ENCODE measurements around the gene LETM1.
"Not testable (repeated sequence)": the region's sequence is repeated elsewhere in the genome, so short reads cannot be mapped to it uniquely, and the experiment has no call there.

LETM1 gene

DNA sequence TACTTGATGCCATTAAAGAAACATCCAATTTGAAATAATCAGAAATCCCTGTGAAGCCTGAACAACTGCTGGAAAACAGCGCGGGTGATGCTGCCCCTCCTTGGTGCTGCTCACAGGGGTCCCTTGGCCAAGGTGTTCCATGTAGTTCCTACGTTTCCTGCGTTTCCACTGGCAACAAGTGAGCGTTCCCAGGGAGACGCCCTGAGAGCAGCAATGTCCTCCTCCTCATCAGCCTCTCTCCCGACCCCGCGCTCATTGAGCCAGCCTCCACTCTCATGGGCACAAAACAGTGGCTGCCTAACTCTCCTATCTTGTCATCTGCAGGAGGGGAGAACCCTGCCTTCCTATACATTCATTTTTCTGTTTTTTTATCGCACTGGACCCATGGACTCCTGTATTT is 18.9 kb downstream of the LETM1 start:
- Histone ChIP-seq H3K79me1 (ENCODE audit: low read depth, low read length) (peaks cover 1% of the 10 kb centered on the region), H3K18ac (ENCODE audit: low read length) (no peak overlapping the region), H3K4me3 (ENCODE audit: low read length in 2 of 2) (no peak overlapping the region), H3K14ac (ENCODE audit: low read length) (no peak overlapping the region), H3K36me3 (replicated peaks in 1 of 2; ENCODE audit: control insufficient read depth in 2 of 2, insufficient read depth in 2 of 2, low read length in 2 of 2) (peaks cover 33 to 93% of the 10 kb centered on the region in 2 donors), H2BK12ac (ENCODE audit: low read length) (no peak overlapping the region), H2BK120ac (ENCODE audit: low read depth, low read length) (no peak overlapping the region), H3K9me3 (replicated peaks in 1 of 2; ENCODE audit: control insufficient read depth in 2 of 2, insufficient read depth in 1 of 2, low read depth in 1 of 2, low read length in 2 of 2) (peaks cover 0 to 2% of the 10 kb centered on the region in 2 donors), H4K8ac (ENCODE audit: low read depth, low read length) (no peak overlapping the region), H3K4ac (ENCODE audit: low read length) (no peak overlapping the region), H2AK5ac (ENCODE audit: low read depth, low read length) (no peak overlapping the region), H3K27ac (replicated peaks; ENCODE audit: low read length) (no peak overlapping the region), H2AFZ (ENCODE audit: low read length) (no peak overlapping the region), H2BK5ac (ENCODE audit: low read length) (no peak overlapping the region), H4K91ac (ENCODE audit: low read depth, low read length, poor library complexity) (no peak overlapping the region), H3K4me2 (ENCODE audit: insufficient read depth, low read length, poor library complexity, severe bottlenecking) (no peak overlapping the region), H3K4me1 (ENCODE audit: control insufficient read depth in 2 of 2, insufficient read depth in 1 of 2, low read depth in 1 of 2, low read length in 2 of 2) (no peaks in the 10 kb centered on the region), H3K23ac (ENCODE audit: low read depth, low read length, poor library complexity) (no peak overlapping the region), H3K9ac (ENCODE audit: low read depth, low read length, poor library complexity) (no peak overlapping the region), H3K27me3 (ENCODE audit: control insufficient read depth in 3 of 3, insufficient read depth in 3 of 3, low read depth in 1 of 3, low read length in 3 of 3) (no peaks in the 10 kb centered on the region), H2BK15ac (ENCODE audit: low read length) (no peak overlapping the region)
- DNase-seq (ENCODE audit: low spot score), result no peak
- WGBS, 2 donors (ENCODE audit: extremely low coverage in 2 of 2, insufficient read length in 2 of 2, insufficient replicate concordance in 1 of 2), result no CpG with 5 or more reads among the region's 10 CpGs

DNA sequence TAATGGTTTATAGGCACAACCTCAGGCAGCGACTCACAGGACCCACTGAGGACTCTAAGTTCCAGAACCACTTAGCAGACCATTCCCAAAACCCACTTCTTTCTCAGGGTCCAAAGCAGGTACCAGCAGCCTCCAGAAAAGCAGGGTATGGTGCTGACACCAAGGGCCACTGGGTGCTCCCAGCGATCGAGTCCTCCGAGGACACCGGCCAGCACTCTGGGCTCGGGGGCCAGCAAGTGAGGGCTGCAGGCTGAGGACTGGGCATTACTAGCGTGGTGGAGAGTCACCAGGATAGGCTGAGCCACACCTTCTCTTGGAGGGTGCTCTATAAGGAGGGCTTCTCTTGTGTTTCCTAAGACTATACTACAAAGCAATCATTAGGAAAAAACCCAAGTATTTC is 19.3 kb downstream of the LETM1 start:
- no peak overlapping the region for H2BK5ac ChIP-seq (ENCODE audit: low read length)

DNA sequence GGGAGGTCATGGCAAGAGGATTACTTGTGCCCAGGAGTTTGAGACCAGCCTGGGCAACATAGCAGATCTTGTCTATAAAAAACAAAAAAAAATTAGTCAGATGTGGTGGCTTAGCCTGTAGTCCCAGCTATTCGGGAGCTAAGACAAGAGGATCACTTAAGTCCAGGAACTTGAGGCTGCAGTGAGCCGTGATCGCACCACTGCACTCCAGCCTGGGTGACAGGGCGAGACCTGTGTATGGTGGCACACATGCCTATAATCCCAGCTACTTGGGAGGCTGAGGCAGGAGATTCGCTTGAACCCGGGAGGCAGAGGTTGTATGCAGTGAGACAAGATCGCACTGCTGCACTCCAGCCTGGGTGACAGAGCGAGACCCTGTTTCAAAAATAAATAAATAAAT is 20.1 kb downstream of the LETM1 start:
- not testable (repeated sequence) for H3K9ac ChIP-seq (ENCODE audit: low read depth, low read length, poor library complexity); H2BK120ac ChIP-seq (ENCODE audit: low read depth, low read length); H4K8ac ChIP-seq (ENCODE audit: low read depth, low read length); H3K9me3 ChIP-seq (replicated peaks in 1 of 2; ENCODE audit: control insufficient read depth in 2 of 2, insufficient read depth in 1 of 2, low read depth in 1 of 2, low read length in 2 of 2); H3K27ac ChIP-seq (replicated peaks; ENCODE audit: low read length); H3K79me1 ChIP-seq (ENCODE audit: low read depth, low read length); H3K14ac ChIP-seq (ENCODE audit: low read length); H3K4me1 ChIP-seq (ENCODE audit: control insufficient read depth in 2 of 2, insufficient read depth in 1 of 2, low read depth in 1 of 2, low read length in 2 of 2); DNase-seq (ENCODE audit: low spot score); H2BK5ac ChIP-seq (ENCODE audit: low read length); H3K4me3 ChIP-seq (ENCODE audit: low read length in 2 of 2); H3K27me3 ChIP-seq (ENCODE audit: control insufficient read depth in 3 of 3, insufficient read depth in 3 of 3, low read depth in 1 of 3, low read length in 3 of 3); H3K18ac ChIP-seq (ENCODE audit: low read length); H2AK5ac ChIP-seq (ENCODE audit: low read depth, low read length); H2AFZ ChIP-seq (ENCODE audit: low read length); H4K91ac ChIP-seq (ENCODE audit: low read depth, low read length, poor library complexity); H2BK15ac ChIP-seq (ENCODE audit: low read length); H3K4ac ChIP-seq (ENCODE audit: low read length); H2BK12ac ChIP-seq (ENCODE audit: low read length); H3K4me2 ChIP-seq (ENCODE audit: insufficient read depth, low read length, poor library complexity, severe bottlenecking); H3K23ac ChIP-seq (ENCODE audit: low read depth, low read length, poor library complexity)
- peaks cover 31 to 93% of the 10 kb centered on the region in 2 donors for H3K36me3 ChIP-seq (replicated peaks in 1 of 2; ENCODE audit: control insufficient read depth in 2 of 2, insufficient read depth in 2 of 2, low read length in 2 of 2)
- no CpG with 5 or more reads among the region's 8 CpGs for WGBS, 2 donors (ENCODE audit: extremely low coverage in 2 of 2, insufficient read length in 2 of 2, insufficient replicate concordance in 1 of 2)

More for the DNA sequence above, 19.3 kb downstream of the LETM1 start:
- Histone ChIP-seq H3K9me3 (replicated peaks in 1 of 2; ENCODE audit: control insufficient read depth in 2 of 2, insufficient read depth in 1 of 2, low read depth in 1 of 2, low read length in 2 of 2) (no peaks in the 10 kb centered on the region), H3K27me3 (ENCODE audit: control insufficient read depth in 3 of 3, insufficient read depth in 3 of 3, low read depth in 1 of 3, low read length in 3 of 3) (no peaks in the 10 kb centered on the region), H2AK5ac (ENCODE audit: low read depth, low read length) (no peak overlapping the region), H3K4me1 (ENCODE audit: control insufficient read depth in 2 of 2, insufficient read depth in 1 of 2, low read depth in 1 of 2, low read length in 2 of 2) (no peaks in the 10 kb centered on the region), H2BK12ac (ENCODE audit: low read length) (no peak overlapping the region), H3K23ac (ENCODE audit: low read depth, low read length, poor library complexity) (no peak overlapping the region), H2BK120ac (ENCODE audit: low read depth, low read length) (no peak overlapping the region), H3K4ac (ENCODE audit: low read length) (no peak overlapping the region), H3K27ac (replicated peaks; ENCODE audit: low read length) (no peak overlapping the region), H3K36me3 (replicated peaks in 1 of 2; ENCODE audit: control insufficient read depth in 2 of 2, insufficient read depth in 2 of 2, low read length in 2 of 2) (peaks cover 30 to 93% of the 10 kb centered on the region in 2 donors), H3K79me1 (ENCODE audit: low read depth, low read length) (peaks cover 1% of the 10 kb centered on the region), H3K4me3 (ENCODE audit: low read length in 2 of 2) (no peak overlapping the region), H2AFZ (ENCODE audit: low read length) (no peak overlapping the region), H3K18ac (ENCODE audit: low read length) (no peak overlapping the region), H4K91ac (ENCODE audit: low read depth, low read length, poor library complexity) (no peak overlapping the region), H4K8ac (ENCODE audit: low read depth, low read length) (no peak overlapping the region), H3K9ac (ENCODE audit: low read depth, low read length, poor library complexity) (no peak overlapping the region), H3K4me2 (ENCODE audit: insufficient read depth, low read length, poor library complexity, severe bottlenecking) (no peak overlapping the region), H2BK15ac (ENCODE audit: low read length) (no peak overlapping the region), H3K14ac (ENCODE audit: low read length) (no peak overlapping the region)
- WGBS, 2 donors (ENCODE audit: extremely low coverage in 2 of 2, insufficient read length in 2 of 2, insufficient replicate concordance in 1 of 2), result no CpG with 5 or more reads among the region's 7 CpGs
- DNase-seq (ENCODE audit: low spot score), result no peak

DNA sequence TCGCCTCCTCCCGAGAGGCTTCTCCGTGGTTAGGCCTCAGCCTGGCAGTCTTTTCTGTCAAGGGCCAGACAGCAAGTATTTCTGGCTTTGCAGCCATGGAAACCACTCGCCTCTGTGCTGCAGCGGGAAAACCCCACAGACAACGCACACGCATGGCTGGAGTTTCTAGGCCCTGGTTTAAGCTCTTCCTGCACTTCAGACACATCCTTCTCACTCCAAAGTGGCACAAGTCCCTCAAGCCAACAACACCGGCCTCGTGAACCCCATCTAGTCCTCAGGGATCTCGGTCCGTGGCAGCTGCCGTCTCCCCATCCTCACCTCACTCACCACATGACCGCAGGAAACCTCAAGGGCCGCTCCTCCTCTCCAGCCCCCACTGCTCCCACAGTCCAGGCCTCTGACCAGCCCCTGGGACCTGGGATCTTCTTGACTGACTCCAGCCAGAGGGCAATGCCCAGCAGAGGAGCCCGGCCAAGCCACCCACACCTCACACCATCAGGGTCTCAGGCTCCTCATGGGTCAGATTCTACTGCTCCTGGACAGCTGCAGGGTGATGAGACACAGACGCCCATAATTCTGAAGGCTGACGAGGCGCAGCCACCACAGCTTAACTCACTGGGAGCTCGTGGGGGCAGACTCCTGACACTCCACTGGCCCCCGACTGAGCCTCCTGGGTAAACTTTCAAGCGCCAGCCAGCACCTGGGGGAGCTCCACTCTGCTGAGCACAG is 21.7 kb downstream of the LETM1 start:
- Histone ChIP-seq H2AK5ac (ENCODE audit: low read depth, low read length) (no peak overlapping the region), H3K4me2 (ENCODE audit: insufficient read depth, low read length, poor library complexity, severe bottlenecking) (no peak overlapping the region), H2BK5ac (ENCODE audit: low read length) (no peak overlapping the region), H4K91ac (ENCODE audit: low read depth, low read length, poor library complexity) (peak overlapping the region; percentile 79), H3K79me1 (ENCODE audit: low read depth, low read length) (no peaks in the 10 kb centered on the region), H2BK15ac (ENCODE audit: low read length) (peak overlapping the region; percentile 55), H3K27me3 (ENCODE audit: control insufficient read depth in 3 of 3, insufficient read depth in 3 of 3, low read depth in 1 of 3, low read length in 3 of 3) (no peaks in the 10 kb centered on the region), H2BK12ac (ENCODE audit: low read length) (no peak overlapping the region), H3K9ac (ENCODE audit: low read depth, low read length, poor library complexity) (no peak overlapping the region), H3K4ac (ENCODE audit: low read length) (no peak overlapping the region), H3K14ac (ENCODE audit: low read length) (no peak overlapping the region), H3K4me1 (ENCODE audit: control insufficient read depth in 2 of 2, insufficient read depth in 1 of 2, low read depth in 1 of 2, low read length in 2 of 2) (no peaks in the 10 kb centered on the region), H3K36me3 (replicated peaks in 1 of 2; ENCODE audit: control insufficient read depth in 2 of 2, insufficient read depth in 2 of 2, low read length in 2 of 2) (peaks cover 33 to 95% of the 10 kb centered on the region in 2 donors), H3K23ac (ENCODE audit: low read depth, low read length, poor library complexity) (no peak overlapping the region), H3K27ac (replicated peaks; ENCODE audit: low read length) (no peak overlapping the region), H3K4me3 (ENCODE audit: low read length in 2 of 2) (no peak overlapping the region), H2BK120ac (ENCODE audit: low read depth, low read length) (no peak overlapping the region), H2AFZ (ENCODE audit: low read length) (no peak overlapping the region), H3K18ac (ENCODE audit: low read length) (peak overlapping the region; percentile 12), H3K9me3 (replicated peaks in 1 of 2; ENCODE audit: control insufficient read depth in 2 of 2, insufficient read depth in 1 of 2, low read depth in 1 of 2, low read length in 2 of 2) (peaks cover 7 to 10% of the 10 kb centered on the region in 2 donors), H4K8ac (ENCODE audit: low read depth, low read length) (no peak overlapping the region)
- no CpG with 5 or more reads among the region's 21 CpGs for WGBS, 2 donors (ENCODE audit: extremely low coverage in 2 of 2, insufficient read length in 2 of 2, insufficient replicate concordance in 1 of 2)
- DNase-seq (ENCODE audit: low spot score), result no peak

Data from neuronal stem cell (in vitro differentiated cells).